Activated CD8-positive, alpha-beta T cell treated with anti-CD3 and anti-CD28 coated beads for 36 hours (primary cell): ENCODE data around the gene RNLS. TPM values are rescaled to one million over a fixed set of nuclear protein-coding genes. Genes with fewer than 3 reads are reported as not detected.

Experiments
- ATAC-seq: fragments of 200-7000 bp; cut with Tn5 transposase; one replicate; pipeline ENCODE4 v1.10.0; 2021; ENCODE audit warnings: mild to moderate bottlenecking, moderate library complexity
- CTCF ChIA-PET: fragments of 350-600 bp; sonication (Branson Sonifier 250); formaldehyde crosslinking; loops from one replicate; lab custom pipeline; 2021; ENCODE audit warnings: antibody characterized with exemption; lab: Charles Lee
- POLR2A ChIA-PET: fragments of 350-600 bp; sonication (Branson Sonifier 250); formaldehyde crosslinking; loops from one replicate; lab custom pipeline; 2021; ENCODE audit warnings: antibody characterized with exemption; lab: Charles Lee
- DNase-seq: peaks from one replicate; pipeline ENCODE4 v3.0.0-alpha.2; 2020
- H3K27ac Mint-ChIP-seq: one replicate; pipeline ENCODE4 v1.8.0; 2021; ENCODE audit warnings: mild to moderate bottlenecking, mixed read lengths
- H3K27me3 Mint-ChIP-seq: one replicate; pipeline ENCODE4 v1.8.0; 2021; ENCODE audit warnings: mixed read lengths
- H3K36me3 Mint-ChIP-seq: one replicate; pipeline ENCODE4 v1.8.0; 2021; ENCODE audit warnings: low read depth, mixed read lengths
- H3K4me1 Mint-ChIP-seq: one replicate; pipeline ENCODE4 v1.8.0; 2021; ENCODE audit warnings: low read depth, mixed read lengths
- H3K4me3 Mint-ChIP-seq: one replicate; pipeline ENCODE4 v1.8.0; 2021; ENCODE audit warnings: mild to moderate bottlenecking, moderate library complexity, mixed read lengths
- H3K9me3 Mint-ChIP-seq: one replicate; pipeline ENCODE4 v1.8.0; 2021; ENCODE audit warnings: mixed read lengths
- CTCF ChIP-seq: fragments of 200-600 bp; IDR thresholded peaks from one replicate; pipeline ENCODE4 v1.8.0; 2022; ENCODE audit warnings: antibody characterized with exemption, mild to moderate bottlenecking
- intact Hi-C: fragments of 100-400 bp; cut with micrococcal nuclease; formaldehyde crosslinking; loops from one replicate; pipeline ENCODE4 v1.10.0; 2022
- total RNA-seq, 2 experiments: library from RNA; stranded (reverse); gene quantifications; one replicate each; pipeline ENCODE4 v1.2.3, GENCODE V29; 2021

The RNLS gene
- total RNA-seq, 2 experiments from 2014 or later = 4.5 TPM

- DNase-seq (no peak), ATAC-seq (no peak)
- Mint-ChIP-seq H3K4me3 (no peak overlapping the region), H3K9me3 (no peaks in the 10 kb centered on the region), H3K27ac (no peak overlapping the region), H3K4me1 (peaks cover 4% of the 10 kb centered on the region), H3K36me3 (no peaks in the 10 kb centered on the region), H3K27me3 (no peaks in the 10 kb centered on the region)
- intact Hi-C loops = no loop called here
- no peak for TF ChIP-seq CTCF
- ChIA-PET POLR2A (no interaction called here), CTCF (interaction anchor here (1.0 kb wide), 1 partner anchor 13 kb away, joined by 3 read pairs; no protein-coding TSS in a partner anchor)
These were observed 240.3 kb downstream of the RNLS start for GRCh38 chr10:88342733-88343310.

GRCh38 chr10:88337134-88337533 is 246.0 kb downstream of the RNLS start:
- Mint-ChIP-seq H3K36me3 (no peaks in the 10 kb centered on the region), H3K4me3 (no peak overlapping the region), H3K27ac (no peak overlapping the region), H3K27me3 (no peaks in the 10 kb centered on the region), H3K4me1 (peaks cover 9% of the 10 kb centered on the region), H3K9me3 (no peaks in the 10 kb centered on the region)
- TF ChIP-seq CTCF = no peak
- ChIA-PET POLR2A (no interaction called here), CTCF (no interaction called here)
- ATAC-seq = no peak
- DNase-seq = no peak
- intact Hi-C loops = no loop called here

GRCh38 chr10:88336334-88336733 is 246.8 kb downstream of the RNLS start:
- Mint-ChIP-seq H3K9me3 (no peaks in the 10 kb centered on the region), H3K27ac (no peak overlapping the region), H3K36me3 (no peaks in the 10 kb centered on the region), H3K4me3 (no peak overlapping the region), H3K4me1 (peaks cover 12% of the 10 kb centered on the region), H3K27me3 (no peaks in the 10 kb centered on the region)
- intact Hi-C loops = no loop called here
- DNase-seq (no peak), ATAC-seq (no peak)
- ChIA-PET POLR2A (no interaction called here), CTCF (no interaction called here)
- no peak for TF ChIP-seq CTCF

GRCh38 chr10:88333248-88333630 is 249.9 kb downstream of the RNLS start:
- ChIA-PET CTCF (no interaction called here), POLR2A (no interaction called here)
- no peaks in the 10 kb centered on the region for H3K36me3 Mint-ChIP-seq
- intact Hi-C loops = no loop called here
- ATAC-seq (no peak), DNase-seq (no peak)
- H3K27me3 Mint-ChIP-seq = no peaks in the 10 kb centered on the region
- TF ChIP-seq CTCF = no peak
- no peak overlapping the region for H3K4me3 Mint-ChIP-seq
- no peak overlapping the region for H3K27ac Mint-ChIP-seq
- peaks cover 12% of the 10 kb centered on the region for H3K4me1 Mint-ChIP-seq
- no peaks in the 10 kb centered on the region for H3K9me3 Mint-ChIP-seq

GRCh38 chr10:88332503-88333247 is 250.4 kb downstream of the RNLS start:
- H3K27ac Mint-ChIP-seq = no peak overlapping the region
- ATAC-seq (no peak), DNase-seq (no peak)
- no peaks in the 10 kb centered on the region for H3K27me3 Mint-ChIP-seq
- TF ChIP-seq CTCF = no peak
- peaks cover 12% of the 10 kb centered on the region for H3K4me1 Mint-ChIP-seq
- ChIA-PET POLR2A (no interaction called here), CTCF (no interaction called here)
- no peaks in the 10 kb centered on the region for H3K9me3 Mint-ChIP-seq
- intact Hi-C loops = no loop called here
- no peaks in the 10 kb centered on the region for H3K36me3 Mint-ChIP-seq
- H3K4me3 Mint-ChIP-seq = no peak overlapping the region
